Stimulated activated CD4-positive, alpha-beta T cell treated with anti-CD3 and anti-CD28 coated beads, Interleukin-1b, Interleukin-23, amount 100 ng/mL, for 1 hour (primary cell): ENCODE results near the gene PLCL1.

ENCODE experiments used
- DNase-seq, 2 donors: peaks; one replicate each; pipeline ENCODE4 v3.0.0-alpha.2; 2020; ENCODE audit warnings: low read depth in 2 of 2

Gene PLCL1

GRCh38 chr2:198060277-198060676, 255.9 kb downstream of the PLCL1 start:
- no peak for DNase-seq

GRCh38 chr2:198062826-198063225, 258.4 kb downstream of the PLCL1 start:
- DNase-seq: no peak

GRCh38 chr2:198063242-198063641, 258.8 kb downstream of the PLCL1 start:
- DNase-seq: no peak

- no peak for DNase-seq
Measured at GRCh38 chr2:198065322-198065721, 260.9 kb downstream of the PLCL1 start.

- no peak for DNase-seq
Measured at GRCh38 chr2:198066597-198066996, 262.2 kb downstream of the PLCL1 start.

GRCh38 chr2:198072655-198073054, 268.3 kb downstream of the PLCL1 start:
- no peak for DNase-seq

- no peak for DNase-seq
Measured at GRCh38 chr2:198073253-198073652, 268.9 kb downstream of the PLCL1 start.

GRCh38 chr2:198077477-198077876, 273.1 kb downstream of the PLCL1 start:
- DNase-seq: no peak

GRCh38 chr2:198080879-198081765, 276.7 kb downstream of the PLCL1 start:
- DNase-seq: no peak

GRCh38 chr2:198084156-198084555, 279.8 kb downstream of the PLCL1 start:
- DNase-seq: no peak

- no peak for DNase-seq
Measured at GRCh38 chr2:198096002-198096401, 291.6 kb downstream of the PLCL1 start.

- no peak for DNase-seq
Measured at GRCh38 chr2:198096965-198097364, 292.6 kb downstream of the PLCL1 start.

GRCh38 chr2:198097630-198098029, 293.2 kb downstream of the PLCL1 start:
- no peak for DNase-seq

GRCh38 chr2:198098386-198098785, 294.0 kb downstream of the PLCL1 start:
- DNase-seq: no peak

GRCh38 chr2:198098918-198099317, 294.5 kb downstream of the PLCL1 start:
- no peak for DNase-seq

GRCh38 chr2:198100346-198100745, 296.0 kb downstream of the PLCL1 start:
- no peak for DNase-seq

- DNase-seq: no peak
Measured at GRCh38 chr2:198101688-198102087, 297.3 kb downstream of the PLCL1 start.

GRCh38 chr2:198102120-198102519, 297.7 kb downstream of the PLCL1 start:
- no peak for DNase-seq

- DNase-seq: no peak
Measured at GRCh38 chr2:198102856-198103255, 298.5 kb downstream of the PLCL1 start.

GRCh38 chr2:198106621-198107385, 302.4 kb downstream of the PLCL1 start:
- no peak for DNase-seq

GRCh38 chr2:198113316-198113715, 308.9 kb downstream of the PLCL1 start:
- no peak for DNase-seq

- DNase-seq: no peak
Measured at GRCh38 chr2:198114064-198114463, 309.7 kb downstream of the PLCL1 start.

- no peak for DNase-seq
Measured at GRCh38 chr2:198115201-198115600, 310.8 kb downstream of the PLCL1 start.
